ENCODE measurements around the gene ANTKMT. TPM values are rescaled to one million over a fixed set of nuclear protein-coding genes. Genes with fewer than 3 reads are reported as not detected.

Gene ANTKMT
- total and polyA plus RNA-seq, 2 experiments from 2014 or later, result 55.1 to 82.6 TPM

GRCh38 chr16:705431-706188 lies 15.3 kb upstream of the ANTKMT start, which contains the start of gene FBXL16:
FBXL16 (minus strand) TSS chr16:705801; CDS start chr16:697405, 8,396 bp downstream.
- TF ChIP-seq CTCF (IDR thresholded peaks at IDR 0.05; ENCODE audit: low read depth, low read length), result no peak
- DNase-seq (ENCODE audit: low read depth in 1 of 2, low spot score in 1 of 2), result no peak
- H3K4me1 ChIP-seq (ENCODE audit: low read depth), result peaks cover 10% of the 10 kb centered on the region
- H3K36me3 ChIP-seq, result no peaks in the 10 kb centered on the region
- H3K9me3 ChIP-seq (ENCODE audit: low read depth), result no peaks in the 10 kb centered on the region
- H3K4me3 ChIP-seq, result no peak within 1 kb of the TSS
- H3K27me3 ChIP-seq, result peaks cover 86% of the 10 kb centered on the region
- no peak within 1 kb of the TSS for H3K27ac ChIP-seq

GRCh38 chr16:706189-707061 lies 14.5 kb upstream of the ANTKMT start:
- H3K4me3 ChIP-seq, result no peak overlapping the region
- H3K36me3 ChIP-seq, result no peaks in the 10 kb centered on the region
- no peak for DNase-seq (ENCODE audit: low read depth in 1 of 2, low spot score in 1 of 2)
- H3K27me3 ChIP-seq, result peaks cover 78% of the 10 kb centered on the region
- H3K4me1 ChIP-seq (ENCODE audit: low read depth), result peaks cover 13% of the 10 kb centered on the region
- TF ChIP-seq CTCF (IDR thresholded peaks at IDR 0.05; ENCODE audit: low read depth, low read length), result no peak
- H3K9me3 ChIP-seq (ENCODE audit: low read depth), result no peaks in the 10 kb centered on the region
- H3K27ac ChIP-seq, result no peak overlapping the region

GRCh38 chr16:707062-707538 lies 13.8 kb upstream of the ANTKMT start:
- TF ChIP-seq CTCF (IDR thresholded peaks at IDR 0.05; ENCODE audit: low read depth, low read length), result no peak
- H3K4me3 ChIP-seq, result no peak overlapping the region
- peaks cover 72% of the 10 kb centered on the region for H3K27me3 ChIP-seq
- no peaks in the 10 kb centered on the region for H3K36me3 ChIP-seq
- H3K27ac ChIP-seq, result no peak overlapping the region
- H3K9me3 ChIP-seq (ENCODE audit: low read depth), result no peaks in the 10 kb centered on the region
- peaks cover 13% of the 10 kb centered on the region for H3K4me1 ChIP-seq (ENCODE audit: low read depth)
- no peak for DNase-seq (ENCODE audit: low read depth in 1 of 2, low spot score in 1 of 2)

GRCh38 chr16:708019-708418 lies 12.9 kb upstream of the ANTKMT start:
- TF ChIP-seq CTCF (IDR thresholded peaks at IDR 0.05; ENCODE audit: low read depth, low read length), result no peak
- no peak for DNase-seq (ENCODE audit: low read depth in 1 of 2, low spot score in 1 of 2)
- peaks cover 62% of the 10 kb centered on the region for H3K27me3 ChIP-seq
- no peaks in the 10 kb centered on the region for H3K9me3 ChIP-seq (ENCODE audit: low read depth)
- H3K36me3 ChIP-seq, result no peaks in the 10 kb centered on the region
- peaks cover 13% of the 10 kb centered on the region for H3K4me1 ChIP-seq (ENCODE audit: low read depth)
- H3K4me3 ChIP-seq, result no peak overlapping the region
- H3K27ac ChIP-seq, result no peak overlapping the region

- Histone ChIP-seq H3K4me3 (no peak overlapping the region), H3K9me3 (ENCODE audit: low read depth) (no peaks in the 10 kb centered on the region), H3K27me3 (peaks cover 53% of the 10 kb centered on the region), H3K27ac (no peak overlapping the region), H3K4me1 (ENCODE audit: low read depth) (peaks cover 13% of the 10 kb centered on the region), H3K36me3 (no peaks in the 10 kb centered on the region)
- no peak for DNase-seq (ENCODE audit: low read depth in 1 of 2, low spot score in 1 of 2)
- no peak for TF ChIP-seq CTCF (IDR thresholded peaks at IDR 0.05; ENCODE audit: low read depth, low read length)
These were observed 12.0 kb upstream of the ANTKMT start for GRCh38 chr16:708959-709358.
